Measurements from ENCODE around the gene PPARA.

The PPARA gene

GRCh38 chr22:46233231-46233630, 82.9 kb downstream of the PPARA start:
- peak overlapping the region; percentile 3 for H3K4ac ChIP-seq (ENCODE audit: low read length)
- no peak overlapping the region for H2BK5ac ChIP-seq (ENCODE audit: low read length)
- H3K4me3 ChIP-seq (ENCODE audit: low read length in 2 of 2) = no peak overlapping the region
- H4K8ac ChIP-seq (ENCODE audit: low read depth, low read length) = no peak overlapping the region
- no peak overlapping the region for H3K18ac ChIP-seq (ENCODE audit: low read length)
- no peak for DNase-seq (ENCODE audit: low spot score)
- no peaks in the 10 kb centered on the region for H3K79me1 ChIP-seq (ENCODE audit: low read depth, low read length)
- no peak overlapping the region for H2AK5ac ChIP-seq (ENCODE audit: low read depth, low read length)
- H2BK12ac ChIP-seq (ENCODE audit: low read length) = no peak overlapping the region
- H2BK15ac ChIP-seq (ENCODE audit: low read length) = no peak overlapping the region
- WGBS, 2 donors (ENCODE audit: extremely low coverage in 2 of 2, insufficient read length in 2 of 2, insufficient replicate concordance in 1 of 2) = no CpG with 5 or more reads among the region's 9 CpGs
- no peak overlapping the region for H4K91ac ChIP-seq (ENCODE audit: low read depth, low read length, poor library complexity)
- no peak overlapping the region for H2BK120ac ChIP-seq (ENCODE audit: low read depth, low read length)
- peak overlapping the region; percentile 30 for H3K9ac ChIP-seq (ENCODE audit: low read depth, low read length, poor library complexity)
- no peaks in the 10 kb centered on the region for H3K36me3 ChIP-seq (replicated peaks in 1 of 2; ENCODE audit: control insufficient read depth in 2 of 2, insufficient read depth in 2 of 2, low read length in 2 of 2)
- no peaks in the 10 kb centered on the region for H3K4me1 ChIP-seq (ENCODE audit: control insufficient read depth in 2 of 2, insufficient read depth in 1 of 2, low read depth in 1 of 2, low read length in 2 of 2)
- no peak overlapping the region for H2AFZ ChIP-seq (ENCODE audit: low read length)
- no peak overlapping the region for H3K14ac ChIP-seq (ENCODE audit: low read length)
- H3K27ac ChIP-seq (replicated peaks; ENCODE audit: low read length) = no peak overlapping the region
- H3K27me3 ChIP-seq (ENCODE audit: control insufficient read depth in 3 of 3, insufficient read depth in 3 of 3, low read depth in 1 of 3, low read length in 3 of 3) = no peaks in the 10 kb centered on the region
- no peak overlapping the region for H3K4me2 ChIP-seq (ENCODE audit: insufficient read depth, low read length, poor library complexity, severe bottlenecking)
- H3K23ac ChIP-seq (ENCODE audit: low read depth, low read length, poor library complexity) = no peak overlapping the region
- H3K9me3 ChIP-seq (replicated peaks in 1 of 2; ENCODE audit: control insufficient read depth in 2 of 2, insufficient read depth in 1 of 2, low read depth in 1 of 2, low read length in 2 of 2) = no peaks in the 10 kb centered on the region

GRCh38 chr22:46234969-46235368, 84.6 kb downstream of the PPARA start:
- H2AK5ac ChIP-seq (ENCODE audit: low read depth, low read length) = no peak overlapping the region
- no peak overlapping the region for H3K14ac ChIP-seq (ENCODE audit: low read length)
- no peaks in the 10 kb centered on the region for H3K9me3 ChIP-seq (replicated peaks in 1 of 2; ENCODE audit: control insufficient read depth in 2 of 2, insufficient read depth in 1 of 2, low read depth in 1 of 2, low read length in 2 of 2)
- H2BK5ac ChIP-seq (ENCODE audit: low read length) = no peak overlapping the region
- H3K36me3 ChIP-seq (replicated peaks in 1 of 2; ENCODE audit: control insufficient read depth in 2 of 2, insufficient read depth in 2 of 2, low read length in 2 of 2) = no peaks in the 10 kb centered on the region
- peaks cover 1% of the 10 kb centered on the region for H3K79me1 ChIP-seq (ENCODE audit: low read depth, low read length)
- H3K18ac ChIP-seq (ENCODE audit: low read length) = no peak overlapping the region
- no peak overlapping the region for H3K23ac ChIP-seq (ENCODE audit: low read depth, low read length, poor library complexity)
- H3K4ac ChIP-seq (ENCODE audit: low read length) = no peak overlapping the region
- H3K27ac ChIP-seq (replicated peaks; ENCODE audit: low read length) = no peak overlapping the region
- H2BK15ac ChIP-seq (ENCODE audit: low read length) = no peak overlapping the region
- H2AFZ ChIP-seq (ENCODE audit: low read length) = no peak overlapping the region
- no peaks in the 10 kb centered on the region for H3K4me1 ChIP-seq (ENCODE audit: control insufficient read depth in 2 of 2, insufficient read depth in 1 of 2, low read depth in 1 of 2, low read length in 2 of 2)
- no peaks in the 10 kb centered on the region for H3K27me3 ChIP-seq (ENCODE audit: control insufficient read depth in 3 of 3, insufficient read depth in 3 of 3, low read depth in 1 of 3, low read length in 3 of 3)
- no peak for DNase-seq (ENCODE audit: low spot score)
- no peak overlapping the region for H2BK120ac ChIP-seq (ENCODE audit: low read depth, low read length)
- no CpG with 5 or more reads among the region's 12 CpGs for WGBS, 2 donors (ENCODE audit: extremely low coverage in 2 of 2, insufficient read length in 2 of 2, insufficient replicate concordance in 1 of 2)
- H3K4me3 ChIP-seq (ENCODE audit: low read length in 2 of 2) = no peak overlapping the region
- H2BK12ac ChIP-seq (ENCODE audit: low read length) = no peak overlapping the region
- H3K4me2 ChIP-seq (ENCODE audit: insufficient read depth, low read length, poor library complexity, severe bottlenecking) = no peak overlapping the region
- no peak overlapping the region for H4K8ac ChIP-seq (ENCODE audit: low read depth, low read length)
- no peak overlapping the region for H4K91ac ChIP-seq (ENCODE audit: low read depth, low read length, poor library complexity)
- no peak overlapping the region for H3K9ac ChIP-seq (ENCODE audit: low read depth, low read length, poor library complexity)

GRCh38 chr22:46237453-46238124, 87.3 kb downstream of the PPARA start:
- Histone ChIP-seq H3K14ac (ENCODE audit: low read length) (no peak overlapping the region), H3K4ac (ENCODE audit: low read length) (no peak overlapping the region), H3K23ac (ENCODE audit: low read depth, low read length, poor library complexity) (no peak overlapping the region), H2BK15ac (ENCODE audit: low read length) (no peak overlapping the region), H3K18ac (ENCODE audit: low read length) (no peak overlapping the region), H2AFZ (ENCODE audit: low read length) (no peak overlapping the region), H3K9ac (ENCODE audit: low read depth, low read length, poor library complexity) (no peak overlapping the region), H2BK12ac (ENCODE audit: low read length) (no peak overlapping the region), H3K9me3 (replicated peaks in 1 of 2; ENCODE audit: control insufficient read depth in 2 of 2, insufficient read depth in 1 of 2, low read depth in 1 of 2, low read length in 2 of 2) (no peaks in the 10 kb centered on the region), H2BK5ac (ENCODE audit: low read length) (no peak overlapping the region), H3K79me1 (ENCODE audit: low read depth, low read length) (peaks cover 1% of the 10 kb centered on the region), H4K8ac (ENCODE audit: low read depth, low read length) (no peak overlapping the region), H4K91ac (ENCODE audit: low read depth, low read length, poor library complexity) (no peak overlapping the region), H2AK5ac (ENCODE audit: low read depth, low read length) (no peak overlapping the region), H3K4me1 (ENCODE audit: control insufficient read depth in 2 of 2, insufficient read depth in 1 of 2, low read depth in 1 of 2, low read length in 2 of 2) (no peaks in the 10 kb centered on the region), H3K27ac (replicated peaks; ENCODE audit: low read length) (no peak overlapping the region), H3K27me3 (ENCODE audit: control insufficient read depth in 3 of 3, insufficient read depth in 3 of 3, low read depth in 1 of 3, low read length in 3 of 3) (no peaks in the 10 kb centered on the region), H2BK120ac (ENCODE audit: low read depth, low read length) (no peak overlapping the region), H3K36me3 (replicated peaks in 1 of 2; ENCODE audit: control insufficient read depth in 2 of 2, insufficient read depth in 2 of 2, low read length in 2 of 2) (no peaks in the 10 kb centered on the region), H3K4me3 (ENCODE audit: low read length in 2 of 2) (no peak overlapping the region), H3K4me2 (ENCODE audit: insufficient read depth, low read length, poor library complexity, severe bottlenecking) (no peak overlapping the region)
- WGBS, 2 donors (ENCODE audit: extremely low coverage in 2 of 2, insufficient read length in 2 of 2, insufficient replicate concordance in 1 of 2) = no CpG with 5 or more reads among the region's 12 CpGs
- DNase-seq (ENCODE audit: low spot score) = no peak

GRCh38 chr22:46238541-46238940, 88.2 kb downstream of the PPARA start:
- H2AFZ ChIP-seq (ENCODE audit: low read length) = no peak overlapping the region
- H3K9ac ChIP-seq (ENCODE audit: low read depth, low read length, poor library complexity) = no peak overlapping the region
- no peak overlapping the region for H4K91ac ChIP-seq (ENCODE audit: low read depth, low read length, poor library complexity)
- no CpG with 5 or more reads among the region's 16 CpGs for WGBS, 2 donors (ENCODE audit: extremely low coverage in 2 of 2, insufficient read length in 2 of 2, insufficient replicate concordance in 1 of 2)
- no peak overlapping the region for H2BK15ac ChIP-seq (ENCODE audit: low read length)
- no peaks in the 10 kb centered on the region for H3K4me1 ChIP-seq (ENCODE audit: control insufficient read depth in 2 of 2, insufficient read depth in 1 of 2, low read depth in 1 of 2, low read length in 2 of 2)
- H3K4ac ChIP-seq (ENCODE audit: low read length) = no peak overlapping the region
- H3K14ac ChIP-seq (ENCODE audit: low read length) = peak overlapping the region; percentile 78
- DNase-seq (ENCODE audit: low spot score) = no peak
- no peaks in the 10 kb centered on the region for H3K27me3 ChIP-seq (ENCODE audit: control insufficient read depth in 3 of 3, insufficient read depth in 3 of 3, low read depth in 1 of 3, low read length in 3 of 3)
- H3K4me3 ChIP-seq (ENCODE audit: low read length in 2 of 2) = peak overlapping the region in 1 of 2 donors; percentile 52
- H3K79me1 ChIP-seq (ENCODE audit: low read depth, low read length) = peaks cover 1% of the 10 kb centered on the region
- H2BK120ac ChIP-seq (ENCODE audit: low read depth, low read length) = no peak overlapping the region
- H2BK12ac ChIP-seq (ENCODE audit: low read length) = no peak overlapping the region
- no peak overlapping the region for H4K8ac ChIP-seq (ENCODE audit: low read depth, low read length)
- H3K27ac ChIP-seq (replicated peaks; ENCODE audit: low read length) = no peak overlapping the region
- peak overlapping the region; percentile 67 for H3K23ac ChIP-seq (ENCODE audit: low read depth, low read length, poor library complexity)
- no peak overlapping the region for H3K4me2 ChIP-seq (ENCODE audit: insufficient read depth, low read length, poor library complexity, severe bottlenecking)
- no peaks in the 10 kb centered on the region for H3K9me3 ChIP-seq (replicated peaks in 1 of 2; ENCODE audit: control insufficient read depth in 2 of 2, insufficient read depth in 1 of 2, low read depth in 1 of 2, low read length in 2 of 2)
- no peak overlapping the region for H2AK5ac ChIP-seq (ENCODE audit: low read depth, low read length)
- H3K36me3 ChIP-seq (replicated peaks in 1 of 2; ENCODE audit: control insufficient read depth in 2 of 2, insufficient read depth in 2 of 2, low read length in 2 of 2) = no peaks in the 10 kb centered on the region
- H2BK5ac ChIP-seq (ENCODE audit: low read length) = no peak overlapping the region
- H3K18ac ChIP-seq (ENCODE audit: low read length) = peak overlapping the region; percentile 41
